MV-4-11 (cell line): ENCODE data around the gene ENG.
A peak's percentile ranks its signal among the peaks of the same experiment; 100 is the strongest.
"Not testable (repeated sequence)": the region's sequence is repeated elsewhere in the genome, so short reads cannot be mapped to it uniquely, and the experiment has no call there.

ENCODE experiments used
- DNase-seq: peaks from one replicate; lab custom pipeline; 2025; lab: John Stamatoyannopoulos, UW

ENG gene

GRCh38 chr9:127844821-127845359, 9.6 kb downstream of the ENG start:
- DNase-seq = no peak

- no peak for DNase-seq
Measured at GRCh38 chr9:127841087-127841835, 13.2 kb downstream of the ENG start.

GRCh38 chr9:127838375-127839078, 15.9 kb downstream of the ENG start:
- no peak for DNase-seq

GRCh38 chr9:127837346-127837745, 17.1 kb downstream of the ENG start:
- DNase-seq = no peak

- DNase-seq = not testable (repeated sequence)
Measured at GRCh38 chr9:127836561-127836960, 17.9 kb downstream of the ENG start.

- peak; percentile 84 for DNase-seq
Measured at GRCh38 chr9:127835991-127836516, 18.4 kb downstream of the ENG start.

- DNase-seq = peak; percentile 85
Measured at GRCh38 chr9:127833555-127833954, 20.9 kb downstream of the ENG start.

GRCh38 chr9:127832248-127832647, 22.2 kb downstream of the ENG start:
- DNase-seq = no peak

GRCh38 chr9:127829205-127829906, 25.1 kb downstream of the ENG start:
- DNase-seq = no peak

GRCh38 chr9:127828262-127829031, 26.0 kb downstream of the ENG start:
- DNase-seq = no peak

- DNase-seq = no peak
Measured at GRCh38 chr9:127826253-127826913, 28.1 kb downstream of the ENG start.

GRCh38 chr9:127825319-127826051, 29.0 kb downstream of the ENG start:
- DNase-seq = no peak

- DNase-seq = no peak
Measured at GRCh38 chr9:127822108-127822507, 32.4 kb downstream of the ENG start.

- DNase-seq = no peak
Measured at GRCh38 chr9:127818574-127818973, 35.9 kb downstream of the ENG start.

- DNase-seq = no peak
Measured at GRCh38 chr9:127817881-127818434, 36.5 kb downstream of the ENG start.

- no peak for DNase-seq
Measured at GRCh38 chr9:127816728-127817127, 37.7 kb downstream of the ENG start.

GRCh38 chr9:127816362-127816725, 38.1 kb downstream of the ENG start:
- no peak for DNase-seq

- DNase-seq = no peak
Measured at GRCh38 chr9:127815512-127816361, 38.7 kb downstream of the ENG start.
